ENCODE results near the gene LTK. TPM values are rescaled to one million over a fixed set of nuclear protein-coding genes. Genes with fewer than 3 reads are reported as not detected.

LTK gene
- total RNA-seq, 1 experiment from 2014 or later = 9.2 TPM

DNA sequence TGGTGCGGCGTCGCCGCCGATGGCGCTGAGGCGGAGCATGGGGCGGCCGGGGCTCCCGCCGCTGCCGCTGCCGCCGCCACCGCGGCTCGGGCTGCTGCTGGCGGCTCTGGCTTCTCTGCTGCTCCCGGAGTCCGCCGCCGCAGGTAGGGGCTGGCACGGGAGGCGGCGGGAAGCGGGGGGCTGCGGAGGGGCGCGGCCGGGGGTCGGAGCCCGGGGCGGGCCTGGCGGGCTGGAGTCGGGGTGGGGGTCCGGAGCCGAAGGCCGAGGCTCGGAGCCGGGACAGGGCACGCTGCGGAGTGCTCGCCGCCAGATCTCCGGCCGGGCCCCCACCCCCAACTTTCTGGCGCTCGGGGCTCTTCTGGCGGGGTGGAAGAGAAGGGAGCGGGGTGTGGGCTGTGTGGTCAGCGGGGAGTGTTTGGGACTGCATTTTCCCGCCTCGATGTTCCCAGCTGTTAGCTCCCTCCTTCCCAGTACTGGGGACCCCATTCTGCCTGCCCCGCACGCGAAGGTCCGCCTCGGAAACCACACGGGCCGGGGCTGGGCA is 45.7 kb upstream of the LTK start:
- H3K4me2 ChIP-seq (ENCODE audit: low read length) = peak overlapping the region; percentile 93

DNA sequence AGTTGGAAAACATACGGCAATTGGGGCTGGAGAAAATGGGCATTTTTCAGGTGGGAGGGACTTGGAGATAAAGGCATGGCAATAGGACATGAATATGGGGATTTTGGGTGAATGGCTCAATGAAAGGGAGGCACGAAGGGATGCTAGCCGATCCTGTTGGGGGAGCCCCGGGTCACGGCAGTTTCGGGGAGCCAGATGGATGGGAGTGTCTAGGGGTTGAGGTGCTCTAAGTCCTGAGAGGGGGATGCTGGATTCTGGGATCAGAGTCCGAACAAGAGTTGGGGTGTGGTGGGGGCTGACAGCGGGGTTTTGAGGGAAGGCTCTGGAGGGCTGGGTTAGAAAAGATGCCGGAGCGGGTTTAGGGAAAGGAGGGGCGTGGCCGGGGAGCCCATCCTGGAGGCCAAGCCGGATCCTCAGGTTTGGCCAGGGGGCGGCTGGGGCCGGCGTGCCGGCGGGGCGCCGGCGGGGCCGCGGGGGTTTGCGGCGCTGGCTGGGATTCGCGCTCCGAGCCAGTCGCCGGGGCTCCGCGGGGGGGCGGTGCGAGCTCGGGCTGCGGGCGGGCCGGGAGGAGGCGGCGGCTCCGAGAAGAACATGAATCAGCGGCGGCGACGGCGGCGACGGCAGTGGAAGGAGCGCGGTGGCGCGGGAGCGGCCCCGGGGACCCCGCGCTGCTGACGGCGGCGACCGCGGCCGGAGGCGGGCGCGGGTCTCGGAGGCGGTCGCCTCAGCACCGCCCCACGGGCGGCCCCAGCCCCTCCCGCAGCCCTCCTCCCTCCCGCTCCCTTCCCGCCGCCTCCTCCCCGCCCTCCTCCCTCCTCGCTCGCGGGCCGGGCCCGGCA is 45.0 kb upstream of the LTK start, which contains the start of gene TYRO3:
Gene TYRO3 (plus strand): TSS at position 813 of the 839 bp plus-strand sequence. CDS start 46 bp downstream, outside the sequence.
- Histone ChIP-seq H3K9me3 (ENCODE audit: control insufficient read depth in 1 of 2, insufficient read depth in 1 of 2, low read depth in 1 of 2, low read length in 2 of 2) (no peaks in the 10 kb centered on the region), H3K9me2 (ENCODE audit: insufficient read depth) (no peaks in the 10 kb centered on the region), H3K4me1 (ENCODE audit: control insufficient read depth in 1 of 2, insufficient read depth in 2 of 2, low read length in 2 of 2) (peaks cover 7 to 21% of the 10 kb centered on the region in 2 experiments; a peak in 3 of 4 replicates), H3K27ac (ENCODE audit: low read depth, low read length) (peak within 1 kb of the TSS; percentile 50), H2AFZ (ENCODE audit: low read depth, low read length, poor library complexity, severe bottlenecking) (peak within 1 kb of the TSS; percentile 76), H3K79me2 (ENCODE audit: insufficient read depth, low read length) (no peaks in the 10 kb centered on the region; the same call in 1 of the 2 replicates), H3K36me3 (ENCODE audit: control insufficient read depth in 1 of 2, insufficient read depth in 2 of 2, low read length in 2 of 2) (peaks cover 1 to 10% of the 10 kb centered on the region in 2 experiments; a peak in 1 of 4 replicates), H3K27me3 (ENCODE audit: insufficient read depth, low read length) (no peaks in the 10 kb centered on the region), H4K20me1 (ENCODE audit: insufficient read depth) (no peaks in the 10 kb centered on the region), H3K4me2 (ENCODE audit: low read length) (peak within 1 kb of the TSS; percentile 93), H3K9ac (ENCODE audit: low read length) (peak within 1 kb of the TSS; percentile 69), H3K4me3 (replicated peaks in 1 of 2; ENCODE audit: low read depth in 1 of 2, low read length in 2 of 2) (peak within 1 kb of the TSS; percentile 67 to 68)
- ATAC-seq (peak; percentile 75), DNase-seq (ENCODE audit: low read depth, low spot score) (no peak)
- intact Hi-C loops (cut with micrococcal nuclease) = no loop called here
- ChIA-PET POLR2A (interaction anchor here (0.8 to 2.7 kb wide), 2 partner anchors 14 to 252 kb away, joined by 3 to 6 read pairs; partner anchors contain the start of gene RPAP1), RAD21 (ENCODE audit: low non-redundant PET in 1 of 2, low total read pairs in 2 of 2, uncharacterized antibody in 2 of 2, unreplicated experiment in 2 of 2) (no interaction called here), CTCF (interaction anchor here (0.8 to 2.6 kb wide), 13 partner anchors 11 to 346 kb away, joined by 3 to 20 read pairs (median 5); partner anchors contain the start of genes MAPKBP1 and RPAP1)
- no TSS peak for BruUV-seq (replicated peaks)
- TF ChIP-seq CEBPB (IDR thresholded peaks at IDR 0.05; ENCODE audit: low read depth) (no peak), ELF1 (IDR thresholded peaks at IDR 0.05; ENCODE audit: borderline replicate concordance, low read depth) (no peak), POLR2AphosphoS5 (IDR thresholded peaks at IDR 0.05; ENCODE audit: low read depth, low read length) (peak; percentile 43), YY1 (IDR thresholded peaks at IDR 0.05; ENCODE audit: extremely low read depth, insufficient replicate concordance, low read depth, low read length) (no peak), ZFX (IDR thresholded peaks at IDR 0.05) (no peak), EZH2phosphoT487 (IDR thresholded peaks at IDR 0.05; ENCODE audit: borderline replicate concordance) (no peak)
- TF ChIP-seq, protein P1, sequence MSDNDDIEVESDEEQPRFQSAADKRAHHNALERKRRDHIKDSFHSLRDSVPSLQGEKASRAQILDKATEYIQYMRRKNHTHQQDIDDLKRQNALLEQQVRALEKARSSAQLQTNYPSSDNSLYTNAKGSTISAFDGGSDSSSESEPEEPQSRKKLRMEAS (IDR thresholded peaks at IDR 0.05) = peak; percentile 46
- TF ChIP-seq, protein P2, sequence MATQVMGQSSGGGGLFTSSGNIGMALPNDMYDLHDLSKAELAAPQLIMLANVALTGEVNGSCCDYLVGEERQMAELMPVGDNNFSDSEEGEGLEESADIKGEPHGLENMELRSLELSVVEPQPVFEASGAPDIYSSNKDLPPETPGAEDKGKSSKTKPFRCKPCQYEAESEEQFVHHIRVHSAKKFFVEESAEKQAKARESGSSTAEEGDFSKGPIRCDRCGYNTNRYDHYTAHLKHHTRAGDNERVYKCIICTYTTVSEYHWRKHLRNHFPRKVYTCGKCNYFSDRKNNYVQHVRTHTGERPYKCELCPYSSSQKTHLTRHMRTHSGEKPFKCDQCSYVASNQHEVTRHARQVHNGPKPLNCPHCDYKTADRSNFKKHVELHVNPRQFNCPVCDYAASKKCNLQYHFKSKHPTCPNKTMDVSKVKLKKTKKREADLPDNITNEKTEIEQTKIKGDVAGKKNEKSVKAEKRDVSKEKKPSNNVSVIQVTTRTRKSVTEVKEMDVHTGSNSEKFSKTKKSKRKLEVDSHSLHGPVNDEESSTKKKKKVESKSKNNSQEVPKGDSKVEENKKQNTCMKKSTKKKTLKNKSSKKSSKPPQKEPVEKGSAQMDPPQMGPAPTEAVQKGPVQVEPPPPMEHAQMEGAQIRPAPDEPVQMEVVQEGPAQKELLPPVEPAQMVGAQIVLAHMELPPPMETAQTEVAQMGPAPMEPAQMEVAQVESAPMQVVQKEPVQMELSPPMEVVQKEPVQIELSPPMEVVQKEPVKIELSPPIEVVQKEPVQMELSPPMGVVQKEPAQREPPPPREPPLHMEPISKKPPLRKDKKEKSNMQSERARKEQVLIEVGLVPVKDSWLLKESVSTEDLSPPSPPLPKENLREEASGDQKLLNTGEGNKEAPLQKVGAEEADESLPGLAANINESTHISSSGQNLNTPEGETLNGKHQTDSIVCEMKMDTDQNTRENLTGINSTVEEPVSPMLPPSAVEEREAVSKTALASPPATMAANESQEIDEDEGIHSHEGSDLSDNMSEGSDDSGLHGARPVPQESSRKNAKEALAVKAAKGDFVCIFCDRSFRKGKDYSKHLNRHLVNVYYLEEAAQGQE (IDR thresholded peaks at IDR 0.05; ENCODE audit: low read depth) = no peak

More for the DNA sequence above, 45.7 kb upstream of the LTK start:
- Histone ChIP-seq H3K9me2 (ENCODE audit: insufficient read depth) (no peaks in the 10 kb centered on the region), H3K4me3 (replicated peaks in 1 of 2; ENCODE audit: low read depth in 1 of 2, low read length in 2 of 2) (peak overlapping the region; percentile 67 to 68), H3K4me1 (ENCODE audit: control insufficient read depth in 1 of 2, insufficient read depth in 2 of 2, low read length in 2 of 2) (peaks cover 7 to 21% of the 10 kb centered on the region in 2 experiments; a peak in 3 of 4 replicates), H3K9me3 (ENCODE audit: control insufficient read depth in 1 of 2, insufficient read depth in 1 of 2, low read depth in 1 of 2, low read length in 2 of 2) (no peaks in the 10 kb centered on the region), H3K79me2 (ENCODE audit: insufficient read depth, low read length) (no peaks in the 10 kb centered on the region; the same call in 1 of the 2 replicates), H3K36me3 (ENCODE audit: control insufficient read depth in 1 of 2, insufficient read depth in 2 of 2, low read length in 2 of 2) (peaks cover 2 to 10% of the 10 kb centered on the region in 2 experiments; a peak in 1 of 4 replicates), H3K9ac (ENCODE audit: low read length) (peak overlapping the region; percentile 69), H3K27ac (ENCODE audit: low read depth, low read length) (peak overlapping the region; percentile 50), H4K20me1 (ENCODE audit: insufficient read depth) (no peaks in the 10 kb centered on the region), H3K27me3 (ENCODE audit: insufficient read depth, low read length) (no peaks in the 10 kb centered on the region), H2AFZ (ENCODE audit: low read depth, low read length, poor library complexity, severe bottlenecking) (no peak overlapping the region)
- peak; percentile 49; the same call in 1 of the 2 replicates for TF ChIP-seq ZFX (IDR thresholded peaks at IDR 0.05)
- no peak for TF ChIP-seq ELF1 (IDR thresholded peaks at IDR 0.05; ENCODE audit: borderline replicate concordance, low read depth)
- TF ChIP-seq JUND (IDR thresholded peaks at IDR 0.05) = no peak
- no peak for TF ChIP-seq SP1 (IDR thresholded peaks at IDR 0.05; ENCODE audit: low read depth)
- TF ChIP-seq RAD21 (IDR thresholded peaks at IDR 0.05; ENCODE audit: low read depth) = no peak
- TF ChIP-seq FOSL1 (IDR thresholded peaks at IDR 0.05; ENCODE audit: low read depth) = no peak
- TF ChIP-seq, protein P1 (IDR thresholded peaks at IDR 0.05) = no peak
- ATAC-seq (peak; percentile 23), DNase-seq (ENCODE audit: low read depth, low spot score) (no peak)
- RAD21 ChIA-PET (ENCODE audit: low non-redundant PET in 1 of 2, low total read pairs in 2 of 2, uncharacterized antibody in 2 of 2, unreplicated experiment in 2 of 2) = no interaction called here
- CTCF ChIA-PET = no interaction called here
- BruUV-seq (replicated peaks) = no TSS peak
- intact Hi-C loops (cut with micrococcal nuclease) = no loop called here
- POLR2A ChIA-PET = interaction anchor here (2.7 kb wide), 1 partner anchor 15 kb away, joined by 6 read pairs; the partner anchor contains the start of gene RPAP1

All from HCT116 (cell line).